K562 (cell line): ENCODE measurements around the gene EXOC6. TPM values are rescaled to one million over a fixed set of nuclear protein-coding genes. Genes with fewer than 3 reads are reported as not detected.

Experiments used
- ATF3 ChIP-seq, 2 experiments: fragments of 450-650 bp in 1 of 2; sonication (generic) in 1 of 2; formaldehyde crosslinking in 1 of 2; IDR thresholded peaks in 1 of 2; conservative IDR thresholded peaks in 1 of 2; 2 replicates each; pipeline versions ENCODE4 v1.6.1 to v1.8.1; 2016 to 2023; ENCODE audit warnings: mild to moderate bottlenecking in 2 of 2, moderate library complexity in 2 of 2, inconsistent platforms in 1 of 2, missing genetic modification reagents in 1 of 2
- BRCA1 ChIP-seq, 2 experiments: fragments of 450-650 bp in 1 of 2; sonication (generic) in 1 of 2; formaldehyde crosslinking in 1 of 2; IDR thresholded peaks; 2 replicates each; pipeline versions ENCODE4 v1.5.0 to v1.6.1; 2017 to 2020; ENCODE audit warnings: mild to moderate bottlenecking in 1 of 2, missing genetic modification reagents in 1 of 2
- CBX5 ChIP-seq: IDR thresholded peaks from 2 replicates; pipeline ENCODE4 v1.6.1; 2014; ENCODE audit warnings: low read depth, borderline replicate concordance
- CC2D1A ChIP-seq: fragments of 450-650 bp; IDR thresholded peaks from 2 replicates; pipeline ENCODE4 v1.6.1; 2017; ENCODE audit warnings: mild to moderate bottlenecking
- DEAF1 ChIP-seq: fragments of 450-650 bp; formaldehyde crosslinking; IDR thresholded peaks from 2 replicates; pipeline ENCODE4 v1.4.0; 2020; ENCODE audit warnings: mild to moderate bottlenecking, moderate library complexity
- E2F4 ChIP-seq: sonication (generic); formaldehyde crosslinking; IDR thresholded peaks from 2 replicates; pipeline ENCODE4 v1.8.0; 2022; ENCODE audit warnings: mild to moderate bottlenecking, low read depth, missing genetic modification reagents
- ELK3 ChIP-seq: fragments of 450-650 bp; formaldehyde crosslinking; IDR thresholded peaks from 2 replicates; pipeline ENCODE4 v1.4.0; 2020; ENCODE audit warnings: mild to moderate bottlenecking
- EP300 ChIP-seq: IDR thresholded peaks from 2 replicates; pipeline ENCODE4 v1.6.1; 2012; ENCODE audit warnings: low read length, improper control_type of control experiment
- FOXK2 ChIP-seq, 2 experiments: fragments of 450-650 bp; IDR thresholded peaks in 1 of 2; conservative IDR thresholded peaks in 1 of 2; 2 replicates each; pipeline ENCODE4 v1.6.1; 2016; ENCODE audit warnings: low read depth in 2 of 2, mild to moderate bottlenecking in 1 of 2
- HMG20B ChIP-seq: fragments of 250-450 bp; sonication (Bioruptor Pico); IDR thresholded peaks from 2 replicates; pipeline ENCODE4 v1.5.0; 2021; ENCODE audit warnings: mild to moderate bottlenecking
- MEIS2 ChIP-seq: fragments of 450-650 bp; IDR thresholded peaks from 2 replicates; pipeline ENCODE4 v1.6.1; 2014; ENCODE audit warnings: mild to moderate bottlenecking; ENCODE audit not compliant: partially characterized antibody
- MLLT1 ChIP-seq, 2 experiments: fragments of 450-650 bp; IDR thresholded peaks; 2 replicates each; pipeline ENCODE4 v1.6.1; 2016
- POLR2G ChIP-seq: fragments of 200-400 bp; formaldehyde crosslinking; IDR thresholded peaks from 2 replicates; pipeline ENCODE4 v1.6.1; 2017; ENCODE audit warnings: low read depth, mild to moderate bottlenecking, antibody characterized with exemption, low read length, moderate library complexity
- PPARD ChIP-seq: fragments of 250-450 bp; sonication (Bioruptor Pico); IDR thresholded peaks from 2 replicates; pipeline ENCODE4 v1.8.0; 2022; ENCODE audit warnings: inconsistent platforms, mild to moderate bottlenecking, moderate library complexity
- RBM14 ChIP-seq: fragments of 200-400 bp; formaldehyde crosslinking; IDR thresholded peaks from 2 replicates; pipeline ENCODE4 v1.6.1; 2018; ENCODE audit warnings: low read depth, mild to moderate bottlenecking, low read length, moderate library complexity, borderline replicate concordance; ENCODE audit not compliant: insufficient read depth
- SOX6 ChIP-seq: fragments of 450-650 bp; IDR thresholded peaks from 2 replicates; pipeline ENCODE4 v1.6.1; 2014; ENCODE audit warnings: mild to moderate bottlenecking
- ZKSCAN8 ChIP-seq: fragments of 200-800 bp; sonication (Bioruptor generic); IDR thresholded peaks from 2 replicates; pipeline ENCODE4 v1.6.1; 2016; ENCODE audit warnings: missing genetic modification characterization, missing compliant biosample characterization
- ZNF57 ChIP-seq: fragments of 450-650 bp; formaldehyde crosslinking; IDR thresholded peaks from 2 replicates; pipeline ENCODE4 v1.4.0; 2020; ENCODE audit warnings: mild to moderate bottlenecking, moderate library complexity
- ZNF696 ChIP-seq: fragments of 250-450 bp; sonication (Bioruptor Pico); conservative IDR thresholded peaks from 2 replicates; pipeline ENCODE4 v1.4.0; 2020; ENCODE audit warnings: mild to moderate bottlenecking, moderate library complexity
- ZSCAN32 ChIP-seq: fragments of 450-650 bp; formaldehyde crosslinking; IDR thresholded peaks from 2 replicates; pipeline ENCODE4 v1.4.0; 2020; ENCODE audit warnings: mild to moderate bottlenecking, moderate library complexity
- polyA plus RNA-seq, 8 experiments: library from polyadenylated mRNA; depleted of rRNA in 4 of 8; stranded (reverse) in 5 of 8; unstranded in 3 of 8; fragments of >200 nt; fragmentation: Nextera tagmentation in 2 of 8; fragmentation: Illumina TruSeq in 1 of 8; extraction: Ambion mirVana in 2 of 8; extraction: Trizol in 1 of 8; gene quantifications; 2 replicates each; pipeline versions ENCODE4 v1.2.1 to v1.2.3, GENCODE V29; 2011 to 2014; ENCODE audit warnings: inconsistent platforms in 1 of 8, missing spikeins in 1 of 8
- total RNA-seq, 7 experiments: library from RNA; depleted of rRNA in 6 of 7; stranded (reverse); fragments of >200 nt in 6 of 7; fragmentation: Illumina TruSeq in 2 of 7; extraction: Trizol in 2 of 7; gene quantifications; 2 replicates each; pipeline versions ENCODE4 v1.2.1 to v1.2.3, GENCODE V29; 2011 to 2021; ENCODE audit warnings: low replicate concordance in 1 of 7

Gene EXOC6
- total and polyA plus RNA-seq, 9 of the 15 experiments (the other 6 are each of a cell fraction or from before 2014, with no cell fraction given): 13.9 to 42.8 (median 24.9) TPM

- TF ChIP-seq CBX5: no peak
- TF ChIP-seq PPARD: no peak
- no peak for TF ChIP-seq ZSCAN32 (CRISPR knock-in tag)
- no peak for TF ChIP-seq ZNF57 (CRISPR knock-in tag)
- TF ChIP-seq MLLT1 (IDR thresholded peaks at IDR 0.05): no peak
- no peak for TF ChIP-seq HMG20B (CRISPR knock-in tag)
- TF ChIP-seq POLR2G: no peak
- 0 out of 4 replicates have a peak, but pooled peaks of 1 of the 2 experiments have one; percentile 43 for TF ChIP-seq FOXK2 (conservative IDR thresholded peaks at IDR 0.05 in 1 of 2, IDR thresholded peaks at IDR 0.05 in 1 of 2; ENCODE audit: low read depth in 2 of 2)
- no peak for TF ChIP-seq BRCA1 (IDR thresholded peaks at IDR 0.05)
- TF ChIP-seq BRCA1 (CRISPR knock-in tag; IDR thresholded peaks at IDR 0.05): no peak
- TF ChIP-seq ATF3 (IDR thresholded peaks at IDR 0.05): peak; percentile 74; the same call in 1 of the 2 replicates
- TF ChIP-seq ATF3 (CRISPR knock-in tag; conservative IDR thresholded peaks at IDR 0.05): no peak
- TF ChIP-seq ELK3 (CRISPR knock-in tag): no peak
- no peak for TF ChIP-seq DEAF1 (CRISPR knock-in tag)
- peak; percentile 91 for TF ChIP-seq SOX6
- peak; percentile 68 for TF ChIP-seq EP300
- TF ChIP-seq MEIS2: peak; percentile 82
- no peak for TF ChIP-seq E2F4 (CRISPR knock-in tag)
- no peak for TF ChIP-seq ZNF696 (CRISPR knock-in tag)
- TF ChIP-seq CC2D1A: 0 out of 2 replicates have a peak, but pooled peaks have one; percentile 17
- no peak for TF ChIP-seq RBM14
- no peak for TF ChIP-seq ZKSCAN8 (CRISPR knock-in tag)
Measured at GRCh38 chr10:92822060-92822634, 26.2 kb upstream of the EXOC6 start (continued).
